GM12891 (cell line): ENCODE data around the gene VWA5B2.

Experiments
- PAX5 ChIP-seq: IDR thresholded peaks from 2 replicates; pipeline ENCODE4 v1.6.1; 2011; ENCODE audit warnings: low read length, moderate library complexity, mild to moderate bottlenecking; ENCODE audit not compliant: insufficient read depth, severe bottlenecking
- POLR2A ChIP-seq: IDR thresholded peaks from 2 replicates; pipeline ENCODE4 v1.6.1; 2011; ENCODE audit warnings: low read depth, low read length, control low read depth
- POLR2AphosphoS5 ChIP-seq: IDR thresholded peaks from 2 replicates; pipeline ENCODE4 v1.6.1; 2011; ENCODE audit warnings: low read depth, low read length, control low read depth
- SPI1 ChIP-seq: IDR thresholded peaks from 2 replicates; pipeline ENCODE4 v1.6.1; 2011; ENCODE audit warnings: low read depth, low read length, control low read depth
- TAF1 ChIP-seq: IDR thresholded peaks from 2 replicates; pipeline ENCODE4 v1.6.1; 2011; ENCODE audit warnings: low read depth, low read length, control low read depth

GRCh38 chr3:184181596-184181995 lies 47.8 kb upstream of the VWA5B2 start:
- TF ChIP-seq POLR2A, result no peak
- no peak for TF ChIP-seq PAX5
- TF ChIP-seq POLR2AphosphoS5, result no peak
- no peak for TF ChIP-seq SPI1
- no peak for TF ChIP-seq TAF1
